Activated B cell treated with CpG ODN at 0.5 μM for 24 hours (primary cell): ENCODE data around the gene KIF5C. TPM values are rescaled to one million over a fixed set of nuclear protein-coding genes. Genes with fewer than 3 reads are reported as not detected.

Experiments
- ATAC-seq: fragments of 200-7000 bp; cut with Tn5 transposase; one replicate; pipeline ENCODE4 v1.10.0; 2021; ENCODE audit warnings: low read depth, mild to moderate bottlenecking, moderate library complexity
- CTCF ChIA-PET: fragments of 350-600 bp; sonication (Branson Sonifier 250); formaldehyde crosslinking; loops from one replicate; lab custom pipeline; 2021; ENCODE audit warnings: antibody characterized with exemption; lab: Charles Lee
- POLR2A ChIA-PET: fragments of 350-600 bp; sonication (Branson Sonifier 250); formaldehyde crosslinking; loops from one replicate; lab custom pipeline; 2021; ENCODE audit warnings: antibody characterized with exemption; lab: Charles Lee
- DNase-seq: peaks from one replicate; pipeline ENCODE4 v3.0.0; 2022
- H3K27ac Mint-ChIP-seq: one replicate; pipeline ENCODE4 v1.8.0; 2020; ENCODE audit warnings: mixed read lengths
- H3K27me3 Mint-ChIP-seq: one replicate; pipeline ENCODE4 v1.8.0; 2021; ENCODE audit warnings: mixed read lengths
- H3K36me3 Mint-ChIP-seq: one replicate; pipeline ENCODE4 v1.8.0; 2021; ENCODE audit warnings: low read depth, mixed read lengths
- H3K4me1 Mint-ChIP-seq: one replicate; pipeline ENCODE4 v1.8.0; 2021; ENCODE audit warnings: mixed read lengths
- H3K4me3 Mint-ChIP-seq: one replicate; pipeline ENCODE4 v1.8.0; 2020; ENCODE audit warnings: mild to moderate bottlenecking, mixed read lengths
- H3K9me3 Mint-ChIP-seq: one replicate; pipeline ENCODE4 v1.8.0; 2020; ENCODE audit warnings: mixed read lengths
- intact Hi-C: fragments of 100-400 bp; cut with micrococcal nuclease; formaldehyde crosslinking; loops from one replicate; pipeline ENCODE4 v1.15.1; 2024
- total RNA-seq: library from RNA; stranded (reverse); gene quantifications from 2 replicates; pipeline ENCODE4 v1.2.3, GENCODE V29; 2022
- TF ChIP-seq, protein P1 (sequence below): fragments of 200-600 bp; IDR thresholded peaks from one replicate; pipeline ENCODE4 v1.8.0; 2022; ENCODE audit warnings: antibody characterized with exemption, mild to moderate bottlenecking

Gene KIF5C
- total RNA-seq, 1 donor from 2014 or later, result 2.6 TPM

DNA sequence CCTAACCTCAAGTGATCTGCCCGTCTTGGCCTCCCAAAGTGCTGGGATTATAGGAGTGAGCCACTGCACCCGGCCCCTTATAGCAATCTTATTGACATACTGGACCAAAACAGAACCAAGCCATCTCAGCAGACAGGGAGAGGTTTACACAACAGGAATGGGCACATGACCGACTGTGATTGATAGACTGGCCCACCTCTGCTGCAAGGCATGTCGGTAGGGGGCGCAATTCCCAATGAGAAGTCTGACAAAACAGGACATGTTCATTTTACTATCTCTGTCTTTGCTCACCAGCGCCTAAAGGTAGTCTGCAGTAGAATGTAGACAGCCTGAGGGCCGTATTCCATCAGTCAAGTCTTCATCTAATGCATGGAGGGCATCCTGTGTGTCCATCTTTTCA lies 165.4 kb downstream of the KIF5C start:
- H3K27me3 Mint-ChIP-seq, result peaks cover 8% of the 10 kb centered on the region

DNA sequence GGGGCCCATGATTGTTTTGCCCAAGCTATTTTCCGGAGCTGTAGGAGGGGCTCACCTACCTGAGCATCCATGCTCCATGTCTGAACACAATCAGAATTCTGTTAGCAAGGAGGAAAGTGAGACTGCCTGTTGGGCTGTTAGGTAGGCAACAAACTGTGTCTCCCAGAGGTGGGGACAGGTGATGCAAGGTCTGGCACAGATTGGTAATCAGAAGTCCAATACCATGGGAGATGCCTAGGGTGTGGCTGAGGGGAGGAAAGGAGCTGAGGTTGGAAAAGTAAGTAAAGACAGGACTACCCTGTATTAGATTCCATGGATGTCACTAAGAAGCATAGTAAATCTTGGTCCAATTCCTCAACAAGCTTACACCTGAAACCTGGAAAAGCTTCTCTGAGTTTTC lies 166.5 kb downstream of the KIF5C start:
- TF ChIP-seq, protein P1, sequence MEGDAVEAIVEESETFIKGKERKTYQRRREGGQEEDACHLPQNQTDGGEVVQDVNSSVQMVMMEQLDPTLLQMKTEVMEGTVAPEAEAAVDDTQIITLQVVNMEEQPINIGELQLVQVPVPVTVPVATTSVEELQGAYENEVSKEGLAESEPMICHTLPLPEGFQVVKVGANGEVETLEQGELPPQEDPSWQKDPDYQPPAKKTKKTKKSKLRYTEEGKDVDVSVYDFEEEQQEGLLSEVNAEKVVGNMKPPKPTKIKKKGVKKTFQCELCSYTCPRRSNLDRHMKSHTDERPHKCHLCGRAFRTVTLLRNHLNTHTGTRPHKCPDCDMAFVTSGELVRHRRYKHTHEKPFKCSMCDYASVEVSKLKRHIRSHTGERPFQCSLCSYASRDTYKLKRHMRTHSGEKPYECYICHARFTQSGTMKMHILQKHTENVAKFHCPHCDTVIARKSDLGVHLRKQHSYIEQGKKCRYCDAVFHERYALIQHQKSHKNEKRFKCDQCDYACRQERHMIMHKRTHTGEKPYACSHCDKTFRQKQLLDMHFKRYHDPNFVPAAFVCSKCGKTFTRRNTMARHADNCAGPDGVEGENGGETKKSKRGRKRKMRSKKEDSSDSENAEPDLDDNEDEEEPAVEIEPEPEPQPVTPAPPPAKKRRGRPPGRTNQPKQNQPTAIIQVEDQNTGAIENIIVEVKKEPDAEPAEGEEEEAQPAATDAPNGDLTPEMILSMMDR, result no peak
- ChIA-PET CTCF (interaction anchor here (1.5 to 1.9 kb wide), 2 partner anchors 22 to 25 kb away, joined by 7 read pairs; no protein-coding TSS in a partner anchor), POLR2A (no interaction called here)
- Mint-ChIP-seq H3K27ac (no peak overlapping the region), H3K27me3 (peaks cover 8% of the 10 kb centered on the region), H3K36me3 (peaks cover 2% of the 10 kb centered on the region), H3K9me3 (peaks cover 8% of the 10 kb centered on the region), H3K4me3 (no peak overlapping the region), H3K4me1 (peaks cover 24% of the 10 kb centered on the region)
- DNase-seq (no peak), ATAC-seq (no peak)
- intact Hi-C loops, result no loop called here

More for the DNA sequence above, 165.4 kb downstream of the KIF5C start:
- Mint-ChIP-seq H3K36me3 (no peaks in the 10 kb centered on the region), H3K27ac (no peak overlapping the region), H3K4me3 (no peak overlapping the region), H3K4me1 (peaks cover 27% of the 10 kb centered on the region), H3K9me3 (peaks cover 8% of the 10 kb centered on the region)
- CTCF ChIA-PET, result interaction anchor here (1.4 to 1.9 kb wide), 3 partner anchors 21 to 24 kb away, joined by 7 read pairs; no protein-coding TSS in a partner anchor
- DNase-seq (no peak), ATAC-seq (no peak)
- POLR2A ChIA-PET, result interaction anchor here (0.7 kb wide), 1 partner anchor 1018 kb away, joined by 5 read pairs; no protein-coding TSS in a partner anchor
- TF ChIP-seq, protein P1, result no peak
- intact Hi-C loops, result no loop called here

DNA sequence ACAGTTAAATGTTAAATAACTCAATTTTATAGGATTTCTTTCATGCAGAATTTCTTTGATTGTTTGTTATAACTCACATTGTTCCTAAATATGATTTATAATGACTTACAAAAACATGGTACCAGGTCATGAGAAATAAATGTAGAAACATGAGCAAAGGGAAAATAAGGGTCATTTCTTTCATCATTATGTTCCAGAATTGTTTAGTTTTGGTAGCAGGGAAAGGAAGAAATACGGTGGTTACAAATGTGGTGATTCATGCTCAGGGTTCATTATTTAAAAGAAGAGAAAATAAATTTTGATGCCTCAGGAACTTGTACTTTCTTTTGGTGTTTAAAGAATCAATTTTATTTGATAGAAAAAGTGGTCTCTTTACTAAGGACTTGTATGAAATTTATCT lies 167.9 kb downstream of the KIF5C start:
- Mint-ChIP-seq H3K4me1 (peaks cover 15% of the 10 kb centered on the region), H3K4me3 (no peak overlapping the region), H3K9me3 (peaks cover 16% of the 10 kb centered on the region), H3K27ac (no peak overlapping the region), H3K27me3 (peaks cover 6% of the 10 kb centered on the region), H3K36me3 (peaks cover 5% of the 10 kb centered on the region)
- TF ChIP-seq, protein P1, result no peak
- DNase-seq (no peak), ATAC-seq (no peak)
- POLR2A ChIA-PET, result no interaction called here
- intact Hi-C loops, result no loop called here
- CTCF ChIA-PET, result no interaction called here

DNA sequence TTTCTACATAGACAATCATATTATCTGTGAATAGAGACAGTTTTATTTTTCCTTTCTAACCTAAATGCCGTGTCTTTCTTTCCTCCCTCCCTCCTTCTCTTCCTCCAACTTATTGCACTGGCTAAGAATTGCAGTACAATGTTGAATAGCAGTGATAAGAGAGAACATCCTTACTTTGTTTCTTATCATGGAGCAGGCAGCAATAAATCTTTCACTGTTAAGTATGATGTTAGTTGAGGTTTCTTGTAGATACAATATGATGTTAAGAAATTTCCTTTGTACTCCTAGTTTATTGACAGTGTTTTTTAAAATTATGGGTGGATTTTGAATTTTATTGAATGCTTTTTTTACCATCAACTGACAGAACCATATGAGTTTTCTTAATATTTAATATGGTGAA lies 169.5 kb downstream of the KIF5C start:
- peaks cover 10% of the 10 kb centered on the region for H3K36me3 Mint-ChIP-seq
- H3K9me3 Mint-ChIP-seq, result peaks cover 16% of the 10 kb centered on the region
- no peak overlapping the region for H3K27ac Mint-ChIP-seq
- no peak for DNase-seq
- no peak for ATAC-seq
- H3K4me3 Mint-ChIP-seq, result no peak overlapping the region
- intact Hi-C loops, result no loop called here
- peaks cover 5% of the 10 kb centered on the region for H3K4me1 Mint-ChIP-seq
- CTCF ChIA-PET, result no interaction called here
- TF ChIP-seq, protein P1, result no peak
- peaks cover 4% of the 10 kb centered on the region for H3K27me3 Mint-ChIP-seq
- POLR2A ChIA-PET, result no interaction called here

DNA sequence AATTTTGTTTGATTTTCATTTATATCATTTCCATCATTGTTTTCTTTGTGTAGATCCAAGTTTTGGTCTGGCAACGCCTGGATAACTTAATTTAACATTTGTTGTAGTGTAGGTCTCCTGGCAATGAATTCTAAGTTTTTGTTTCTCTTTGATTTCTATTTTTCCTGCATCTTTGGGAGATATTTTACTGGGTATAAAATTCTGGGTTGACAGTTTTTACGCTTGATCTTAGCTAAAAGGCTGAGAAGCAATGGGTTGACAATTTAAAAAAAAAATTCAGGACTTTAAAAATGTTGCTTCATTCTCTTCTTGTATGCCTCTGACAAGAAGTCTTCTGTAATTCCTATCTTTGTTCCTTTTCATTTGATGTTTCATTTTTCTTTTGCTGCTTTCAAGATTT lies 172.1 kb downstream of the KIF5C start:
- ATAC-seq (no peak), DNase-seq (no peak)
- Mint-ChIP-seq H3K9me3 (peaks cover 16% of the 10 kb centered on the region), H3K4me3 (no peak overlapping the region), H3K36me3 (peaks cover 10% of the 10 kb centered on the region), H3K27ac (no peak overlapping the region), H3K4me1 (no peaks in the 10 kb centered on the region), H3K27me3 (no peaks in the 10 kb centered on the region)
- ChIA-PET CTCF (interaction anchor here (1.6 kb wide), 1 partner anchor 8 kb away, joined by 4 read pairs; the partner anchor contains the start of gene LYPD6B), POLR2A (no interaction called here)
- intact Hi-C loops, result no loop called here
- TF ChIP-seq, protein P1, result no peak
